HG03135 (cell line): ENCODE data around the gene ITPA.

Experiments used
- ATAC-seq: cut with Tn5 transposase; IDR thresholded peaks from one replicate; pipeline ENCODE4 v1.9.1; 2021; ENCODE audit warnings: mild to moderate bottlenecking, moderate library complexity; ENCODE audit not compliant: unreplicated experiment

Gene ITPA

GRCh38 chr20:3243718-3244358 lies 34.5 kb downstream of the ITPA start:
- no peak for ATAC-seq

DNA sequence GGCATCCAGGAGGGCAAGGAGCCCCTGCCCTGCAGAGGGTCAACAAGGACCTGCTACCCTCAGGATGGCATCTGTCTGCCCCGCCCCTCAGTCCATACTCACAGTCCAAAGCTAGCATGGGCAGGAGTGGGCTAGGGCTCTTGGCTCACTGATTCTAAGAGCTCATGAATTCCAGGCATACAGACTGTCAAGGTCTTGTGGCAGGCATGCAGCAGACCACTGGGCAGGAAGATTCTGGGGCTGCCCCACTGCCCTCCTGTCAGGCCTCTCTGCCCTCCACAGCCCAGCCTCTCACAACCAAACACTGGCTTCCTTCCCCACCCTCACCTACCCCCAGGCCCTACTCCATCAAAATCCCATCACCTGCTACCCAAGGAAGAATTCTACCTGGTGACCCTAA lies 35.3 kb downstream of the ITPA start:
- no peak for ATAC-seq

- ATAC-seq, result no peak
These were observed 35.9 kb downstream of the ITPA start for GRCh38 chr20:3245156-3245555.

DNA sequence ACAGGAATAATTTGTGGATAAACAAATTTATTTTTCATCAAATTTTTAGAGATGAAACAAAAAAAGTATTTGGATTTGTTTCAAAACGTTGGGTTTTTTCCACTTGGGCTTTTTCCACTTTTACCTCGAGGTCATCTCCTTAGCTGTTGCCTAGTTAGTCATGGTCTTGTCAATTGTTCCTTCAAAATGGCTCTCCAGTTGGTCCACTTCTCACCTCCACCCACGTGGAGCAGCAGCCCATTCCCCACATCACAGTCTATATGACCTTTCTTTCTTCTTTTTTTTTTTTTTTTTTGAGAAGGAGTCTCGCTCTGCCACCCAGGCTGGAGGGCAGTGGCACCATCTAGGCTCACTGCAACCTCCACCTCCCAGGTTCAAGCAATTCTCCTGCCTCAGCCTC lies 36.4 kb downstream of the ITPA start:
- no peak for ATAC-seq

DNA sequence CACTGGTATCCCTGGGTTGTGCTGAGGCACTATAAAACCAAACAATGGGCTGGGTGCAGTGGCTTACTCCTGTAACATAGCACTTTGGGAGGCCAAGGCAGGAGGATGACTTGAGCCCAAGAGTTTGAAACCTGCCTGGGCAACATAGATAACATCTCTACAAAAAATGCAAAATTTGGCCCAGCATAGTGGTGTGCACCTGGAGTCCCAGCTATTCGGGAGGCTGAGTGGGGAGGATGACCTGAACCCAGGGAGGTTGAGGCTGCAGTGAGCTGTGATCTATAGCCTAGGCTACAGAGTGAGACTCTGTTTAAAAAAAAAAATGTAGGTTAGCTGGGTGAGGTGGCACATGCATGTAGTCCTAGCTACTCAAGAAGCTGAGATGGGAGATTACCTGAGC lies 37.4 kb downstream of the ITPA start:
- no peak for ATAC-seq

DNA sequence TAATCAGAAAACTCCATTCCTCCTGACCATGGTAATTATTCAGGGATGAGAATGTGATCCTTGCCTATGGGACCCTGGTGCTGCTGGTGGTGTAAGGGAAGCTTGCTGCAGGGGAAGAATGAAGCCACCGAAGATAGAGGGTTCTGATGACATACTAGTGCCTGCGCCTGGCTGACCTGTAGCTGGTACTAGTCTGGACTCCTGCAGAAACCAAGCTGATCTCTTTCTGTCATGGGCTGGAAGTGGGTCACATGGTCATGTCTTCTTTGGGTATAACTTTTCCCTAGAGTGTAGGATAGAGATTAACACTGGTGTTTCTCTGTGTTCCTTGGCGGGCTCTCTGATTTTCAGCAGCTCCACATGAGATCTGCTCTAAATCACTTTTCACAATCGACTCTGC lies 38.3 kb downstream of the ITPA start:
- no peak for ATAC-seq

GRCh38 chr20:3248167-3248992 lies 39.1 kb downstream of the ITPA start:
- ATAC-seq, result no peak

GRCh38 chr20:3248993-3249347 lies 39.7 kb downstream of the ITPA start:
- no peak for ATAC-seq

- no peak for ATAC-seq
These were observed 40.8 kb downstream of the ITPA start for GRCh38 chr20:3250091-3250504.

GRCh38 chr20:3251806-3252205 lies 42.5 kb downstream of the ITPA start:
- ATAC-seq, result no peak

DNA sequence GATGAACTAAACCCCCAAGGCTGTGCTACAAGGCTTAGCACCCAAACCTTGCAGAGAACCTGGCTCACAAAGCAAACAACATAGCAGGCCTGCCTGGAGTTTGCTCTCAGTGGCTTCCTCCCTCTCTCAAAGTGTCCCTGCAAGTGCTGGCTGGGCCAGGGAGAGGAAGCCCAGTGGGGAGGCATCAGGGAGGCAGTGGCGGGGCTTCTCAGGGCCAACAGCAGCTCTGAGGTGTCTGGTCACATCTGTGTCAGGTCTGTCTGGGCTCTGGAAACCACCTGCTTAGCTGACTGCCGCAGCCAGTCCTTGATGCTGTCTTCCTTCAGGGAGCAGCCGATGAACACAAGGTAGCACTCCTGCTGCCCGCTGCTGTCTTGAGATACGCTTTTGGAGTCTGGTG lies 46.4 kb downstream of the ITPA start:
- ATAC-seq, result no peak

DNA sequence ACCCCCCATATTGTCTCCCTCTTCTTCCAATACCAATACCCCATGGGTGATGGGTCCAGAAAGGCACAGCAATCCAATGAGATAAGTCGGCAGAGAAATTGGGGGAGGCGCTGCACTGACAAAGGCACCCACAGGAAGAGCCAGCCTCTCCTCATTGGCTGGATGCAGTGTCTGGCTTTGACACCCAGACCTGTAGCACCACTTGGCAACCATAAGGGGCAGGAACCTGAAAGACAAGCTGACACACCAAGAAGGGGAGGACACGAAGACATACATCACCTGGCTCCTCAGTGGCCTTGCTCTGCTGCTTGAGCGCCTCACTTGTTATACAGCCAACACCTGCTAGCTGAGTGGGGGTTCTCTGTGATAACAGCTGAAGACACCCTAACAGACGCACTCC lies 49.1 kb downstream of the ITPA start:
- ATAC-seq, result no peak

DNA sequence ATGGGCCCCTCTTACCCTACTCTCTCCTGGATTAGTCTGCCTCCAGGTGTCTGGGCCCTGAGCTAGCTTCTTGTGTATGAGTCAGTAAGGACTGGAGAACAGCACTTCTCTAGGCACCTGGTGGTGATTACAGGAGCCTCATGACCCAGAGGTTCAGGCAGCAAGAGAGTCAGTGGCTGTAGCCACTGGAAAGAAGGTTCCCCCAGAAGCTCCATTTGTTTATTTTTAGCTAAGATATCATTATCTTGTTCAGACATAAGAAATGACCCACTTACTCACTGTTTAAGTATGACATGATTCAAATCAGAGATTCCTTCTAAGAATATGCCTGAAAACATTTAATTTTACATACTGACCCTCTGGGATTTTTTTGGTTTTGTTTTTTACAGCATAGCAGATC lies 53.3 kb downstream of the ITPA start:
- no peak for ATAC-seq

GRCh38 chr20:3270051-3270450 lies 60.8 kb downstream of the ITPA start:
- no peak for ATAC-seq

GRCh38 chr20:3273371-3273770 lies 64.1 kb downstream of the ITPA start:
- ATAC-seq, result no peak
